D341Med (cell line): ENCODE measurements around the gene CA12.
A peak's percentile ranks its signal among the peaks of the same experiment; 100 is the strongest.

Source experiments
- DNase-seq: peaks from one replicate; pipeline ENCODE4 v3.0.0; 2012; ENCODE audit warnings: low spot score

CA12 gene

DNA sequence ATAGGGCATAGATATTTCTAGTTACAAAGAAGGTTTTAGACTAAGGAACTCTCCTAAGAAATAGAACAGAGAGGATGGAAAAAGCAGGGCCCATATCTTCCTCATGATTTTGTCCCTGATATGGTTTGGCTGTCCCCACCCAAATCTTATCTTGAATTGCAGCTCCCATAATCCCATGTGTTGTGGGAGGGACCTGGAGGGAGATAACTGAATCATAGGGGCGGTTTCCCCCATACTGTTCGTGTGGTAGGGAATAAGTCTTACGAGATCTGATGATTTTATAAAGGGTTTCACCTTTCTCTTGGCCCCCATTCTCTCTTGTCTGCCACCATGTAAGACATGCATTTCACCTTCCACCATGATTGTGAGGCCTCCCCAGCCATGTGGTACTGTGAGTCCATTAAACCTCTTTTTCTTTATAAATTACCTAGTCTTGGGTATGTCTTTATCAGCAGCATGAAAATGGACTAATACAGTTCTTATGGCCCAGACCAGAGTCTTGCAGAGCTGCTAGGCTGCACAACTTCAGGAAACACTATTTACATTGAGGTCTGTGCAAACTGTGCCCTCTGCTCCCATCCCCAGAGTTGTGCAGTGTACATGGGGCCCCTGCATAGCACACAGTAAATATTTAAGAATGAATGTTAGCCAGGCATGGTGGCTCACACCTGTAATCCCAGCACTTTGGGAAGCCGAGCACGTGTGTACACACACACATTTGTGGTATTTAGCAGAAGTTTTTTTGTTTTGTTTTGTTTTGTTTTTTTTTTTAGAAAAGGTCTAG lies 20.3 kb upstream of the CA12 start:
- DNase-seq = no peak

GRCh38 chr15:63401078-63401477 lies 19.4 kb upstream of the CA12 start:
- DNase-seq = no peak

- DNase-seq = no peak
These were observed 16.8 kb upstream of the CA12 start for GRCh38 chr15:63398456-63398855.

DNA sequence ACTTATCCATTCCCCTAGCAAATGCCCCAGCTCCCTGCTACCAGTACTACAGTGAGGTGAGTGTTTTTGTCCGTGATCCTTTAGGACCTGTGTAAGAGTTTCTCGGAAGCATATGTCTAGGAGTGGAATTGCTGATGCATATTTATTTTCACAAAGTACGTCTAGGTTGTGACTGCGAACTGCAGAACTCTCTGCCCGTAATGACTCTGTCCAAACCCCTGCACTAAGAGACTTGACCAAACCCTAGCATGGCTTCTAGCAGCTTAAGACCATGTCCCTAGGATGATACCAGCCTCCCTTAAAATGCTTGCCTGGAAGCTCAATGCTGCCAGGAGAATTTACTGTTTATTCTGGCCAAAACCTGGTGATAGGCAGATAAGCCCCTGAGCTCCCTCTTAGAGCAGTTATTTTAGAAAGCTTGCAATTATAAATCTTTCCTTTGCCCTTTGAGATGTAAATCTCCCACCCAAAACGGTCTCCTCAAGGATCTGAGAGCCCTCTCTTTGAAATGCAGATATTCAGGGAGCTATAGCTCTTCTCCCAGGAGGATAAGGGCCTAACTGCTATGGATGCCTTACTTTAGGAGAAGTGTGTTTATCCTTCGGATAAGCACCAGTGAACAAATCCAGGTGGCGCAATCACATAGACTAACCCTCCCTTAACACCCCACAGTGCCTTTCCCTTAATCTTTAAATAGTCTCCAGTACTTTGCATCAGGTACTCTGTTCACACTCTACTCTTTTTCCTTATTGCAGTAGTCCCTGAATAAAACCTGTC lies 14.7 kb upstream of the CA12 start:
- peak; percentile 66 for DNase-seq

- DNase-seq = no peak
These were observed 14.1 kb upstream of the CA12 start for GRCh38 chr15:63395730-63396151.

DNA sequence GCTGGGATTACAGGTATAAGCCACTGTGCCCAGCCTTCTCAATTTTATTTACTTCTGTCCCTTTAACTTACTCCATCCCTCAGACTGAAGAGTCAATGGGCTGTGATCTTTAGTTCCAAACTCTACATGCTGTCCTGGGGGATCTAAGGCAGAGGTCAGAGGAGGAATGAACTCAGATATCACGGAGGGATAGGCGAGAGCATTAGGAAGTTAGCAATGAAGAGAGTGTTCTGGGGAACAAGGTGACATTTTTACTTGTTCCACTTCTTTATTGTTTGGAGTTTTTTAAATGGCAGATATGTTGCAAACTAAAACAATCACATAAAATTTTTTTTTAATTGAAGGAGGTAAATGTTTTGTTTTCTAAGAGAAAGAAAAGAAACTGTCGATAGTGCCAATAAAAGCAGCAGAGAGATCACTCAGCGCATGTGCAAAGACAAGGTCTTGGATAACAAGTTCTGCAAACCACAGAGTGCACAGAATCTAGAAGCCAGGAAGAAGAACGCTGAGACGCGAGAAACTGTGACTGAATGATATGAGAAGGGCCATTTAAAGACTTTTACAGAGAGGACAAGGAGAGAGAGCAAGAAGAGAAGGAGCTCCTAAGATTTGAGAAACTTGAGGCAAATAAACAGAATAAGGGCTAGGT lies 10.8 kb upstream of the CA12 start:
- no peak for DNase-seq

DNA sequence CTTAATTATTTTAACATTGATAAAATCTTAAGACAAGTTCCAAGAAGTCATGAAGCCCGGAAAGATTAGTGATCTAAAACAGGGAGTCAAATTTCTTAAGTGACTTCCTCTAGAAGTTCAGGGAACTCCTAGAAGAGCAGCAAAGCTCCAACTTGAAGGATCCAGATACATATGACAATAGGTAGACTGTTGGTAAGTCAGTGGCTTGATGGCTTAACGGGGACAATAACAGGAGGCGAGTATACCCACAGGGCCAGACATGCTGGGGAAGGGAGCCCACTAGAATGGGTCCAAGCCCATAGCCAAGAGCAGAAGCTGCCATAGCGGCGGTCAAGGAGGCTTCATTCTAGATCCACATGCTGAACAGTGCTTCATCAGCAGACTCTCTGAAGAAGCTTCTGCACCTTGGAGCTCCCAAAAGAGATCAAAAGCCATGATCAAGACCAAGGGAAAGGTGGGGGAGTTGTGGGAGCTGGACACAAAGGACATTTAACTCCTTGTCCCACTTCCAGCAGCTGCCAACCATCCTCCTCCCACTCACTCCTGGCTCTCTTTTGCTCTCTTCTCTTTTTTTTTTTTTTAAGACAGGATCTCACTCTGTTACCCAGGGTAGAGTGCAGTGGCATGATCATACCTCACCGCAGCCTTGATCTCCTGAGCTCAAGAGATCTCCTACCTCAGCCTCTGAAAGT lies 10.2 kb upstream of the CA12 start:
- DNase-seq = no peak

DNA sequence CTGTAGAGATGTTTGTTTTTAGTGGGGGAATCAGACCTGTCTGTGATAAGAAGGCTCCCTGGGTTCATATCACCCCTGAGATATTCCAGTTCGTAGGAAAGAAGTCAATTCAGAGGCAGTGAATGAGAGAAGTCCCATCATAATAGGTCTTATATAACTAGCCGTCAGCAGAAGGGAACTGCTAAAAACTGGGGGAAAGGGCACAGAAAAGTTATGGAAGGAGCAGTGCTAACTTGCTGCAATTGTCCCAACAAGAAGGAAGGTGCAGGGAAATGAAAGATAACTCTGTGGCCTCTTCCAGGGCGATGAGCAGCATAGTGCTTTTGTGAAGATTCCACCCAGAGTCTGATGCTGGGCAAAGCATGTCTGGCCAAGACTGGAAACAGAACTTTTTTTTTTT lies 9.0 kb upstream of the CA12 start:
- no peak for DNase-seq

GRCh38 chr15:63389902-63390670 lies 8.4 kb upstream of the CA12 start:
- no peak for DNase-seq

DNA sequence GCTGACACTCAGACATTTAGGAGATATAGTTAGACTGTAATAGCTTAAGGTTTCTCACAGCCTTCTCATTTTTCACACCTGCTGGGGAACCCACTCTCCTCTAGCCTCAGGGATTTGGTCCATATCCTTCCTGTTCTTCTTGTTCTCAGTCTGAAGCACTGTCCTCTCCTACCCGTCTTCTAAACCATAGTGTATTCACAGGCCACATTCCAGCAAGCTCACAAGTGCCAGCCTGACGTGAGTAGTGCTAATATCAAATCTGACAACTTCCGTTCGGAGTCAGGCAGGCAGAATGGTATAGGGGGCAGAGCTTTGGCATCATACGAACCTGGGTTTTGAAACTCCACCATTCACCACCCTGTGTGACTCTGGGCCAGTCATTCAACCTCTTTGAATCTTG lies 6.9 kb upstream of the CA12 start:
- no peak for DNase-seq

GRCh38 chr15:63387748-63388493 lies 6.3 kb upstream of the CA12 start:
- no peak for DNase-seq

- DNase-seq = no peak
These were observed 4.4 kb upstream of the CA12 start for GRCh38 chr15:63385911-63386531.

GRCh38 chr15:63384906-63385305 lies 3.3 kb upstream of the CA12 start:
- no peak for DNase-seq

DNA sequence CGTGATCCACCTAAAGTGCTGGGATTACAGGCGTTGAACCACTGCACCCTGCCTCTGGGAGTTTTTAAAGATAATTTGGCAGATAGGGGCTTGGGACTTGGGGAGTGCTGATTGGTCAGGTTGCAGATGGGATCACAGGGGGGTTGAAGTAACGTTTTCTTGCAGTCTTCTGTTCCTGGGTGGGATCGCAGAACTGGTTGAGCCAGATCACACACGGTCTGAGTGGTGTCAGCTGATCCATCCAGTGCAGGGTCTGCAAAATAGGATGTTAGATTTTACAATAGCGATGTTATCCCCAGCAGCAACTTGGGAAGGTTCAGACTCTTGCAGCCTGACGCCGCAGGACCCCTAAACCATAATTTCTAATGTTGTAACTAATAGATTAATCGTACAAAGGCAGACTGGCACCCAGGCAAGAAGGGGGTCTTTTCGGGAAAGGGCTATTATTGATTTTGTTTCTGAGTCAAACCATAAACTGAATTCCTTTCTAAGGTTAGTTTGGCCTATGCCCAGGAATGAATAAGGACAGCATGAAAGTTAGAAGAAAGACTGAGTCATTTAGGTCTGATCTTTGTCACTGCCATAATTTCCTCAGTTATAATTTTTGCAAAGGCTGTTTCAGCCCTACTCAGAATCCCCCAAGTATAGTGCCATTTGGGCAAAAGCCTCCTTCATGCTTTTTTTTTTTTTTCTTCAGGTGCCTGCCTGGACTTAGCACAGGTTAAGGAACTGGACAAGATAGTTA lies 1.5 kb upstream of the CA12 start:
- no peak for DNase-seq

GRCh38 chr15:63380808-63381282 lies 801 bp downstream of the CA12 start:
- DNase-seq = no peak

GRCh38 chr15:63380151-63380807 lies 1.4 kb downstream of the CA12 start:
- DNase-seq = no peak

DNA sequence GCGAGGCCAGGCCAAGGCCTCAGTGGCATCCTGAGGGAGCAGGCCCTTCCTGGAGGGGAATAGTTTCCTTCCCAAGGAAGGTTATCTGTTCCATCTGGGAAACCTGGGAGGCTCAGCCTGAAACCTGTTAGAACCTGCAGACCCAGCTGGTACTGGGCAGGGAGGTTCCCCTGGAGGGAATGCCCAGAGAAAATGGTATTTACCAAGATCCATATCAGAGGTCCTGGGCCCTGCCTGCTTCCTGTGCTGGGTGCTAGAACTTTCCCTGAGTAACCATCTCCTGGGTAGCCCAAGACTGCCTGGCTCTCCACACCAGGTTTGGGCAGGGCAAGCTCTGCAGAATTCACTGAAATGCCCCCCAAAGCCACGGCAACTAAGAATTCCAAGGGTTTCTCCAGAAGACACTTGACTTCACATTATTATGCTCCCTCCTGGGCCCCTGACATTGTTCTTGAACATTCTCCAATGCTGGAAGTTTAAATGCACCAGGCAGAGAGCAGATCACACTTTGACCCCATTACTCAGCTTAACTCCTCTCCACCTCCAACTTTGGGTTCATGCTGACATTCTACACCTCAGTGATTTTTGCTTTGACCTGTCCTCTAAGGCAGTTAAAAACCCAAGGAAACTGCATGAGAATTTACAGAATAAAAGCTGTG lies 2.0 kb downstream of the CA12 start:
- DNase-seq = no peak

DNA sequence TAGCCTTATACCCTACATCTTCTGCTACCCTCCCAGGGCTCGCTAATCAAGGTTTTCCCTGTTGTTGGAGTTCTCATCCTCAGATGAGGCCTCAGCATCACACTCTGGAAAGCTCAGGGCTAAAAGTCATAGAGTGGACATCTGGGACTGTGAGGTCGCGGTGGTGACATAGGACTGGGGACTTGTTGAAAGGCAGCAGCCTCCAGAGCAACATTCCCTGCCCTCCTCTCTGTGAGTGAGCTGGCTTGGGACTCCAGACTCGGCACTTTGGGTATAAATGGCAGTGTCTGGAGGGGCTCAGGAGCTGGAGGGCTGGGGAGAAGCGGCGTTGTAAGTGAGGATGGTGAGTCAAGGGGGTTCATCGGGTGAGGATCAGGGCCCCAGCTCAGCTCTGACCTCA lies 2.7 kb downstream of the CA12 start:
- no peak for DNase-seq
